ENCODE results near the gene MPRIP.
A peak's percentile ranks its signal among the peaks of the same experiment; 100 is the strongest.
"Not testable (repeated sequence)": the region's sequence is repeated elsewhere in the genome, so short reads cannot be mapped to it uniquely, and the experiment has no call there.

Gene MPRIP

DNA sequence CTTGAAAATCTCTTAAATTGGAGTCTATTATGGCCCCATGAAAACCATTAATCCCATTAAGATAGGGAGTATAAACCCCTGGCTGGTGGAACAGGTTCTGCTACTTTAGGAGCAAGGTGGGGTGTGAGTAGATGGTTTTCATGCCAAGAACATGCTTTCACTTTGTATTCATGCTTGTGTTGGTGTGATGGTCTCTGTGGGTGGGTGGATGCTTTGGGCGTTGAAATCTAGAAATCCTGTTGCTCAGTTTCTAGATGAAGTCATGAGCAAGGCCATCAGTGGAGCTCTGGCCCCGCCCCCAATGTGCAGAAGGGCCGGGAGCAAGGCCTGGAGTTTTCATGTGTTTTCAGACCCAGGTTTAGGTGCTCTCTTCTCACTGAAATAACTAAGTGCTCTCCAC is 143.8 kb downstream of the MPRIP start:
- Mint-ChIP-seq H3K9me3 (no peaks in the 10 kb centered on the region), H3K27me3 (ENCODE audit: low read depth) (no peaks in the 10 kb centered on the region), H3K36me3 (ENCODE audit: low read depth) (peaks cover 59% of the 10 kb centered on the region), H3K27ac (peak overlapping the region; percentile 90), H3K4me3 (peak overlapping the region; percentile 75), H3K4me1 (ENCODE audit: low read depth) (peaks cover 57% of the 10 kb centered on the region)
- peak; percentile 73 for DNase-seq (ENCODE audit: low spot score)

DNA sequence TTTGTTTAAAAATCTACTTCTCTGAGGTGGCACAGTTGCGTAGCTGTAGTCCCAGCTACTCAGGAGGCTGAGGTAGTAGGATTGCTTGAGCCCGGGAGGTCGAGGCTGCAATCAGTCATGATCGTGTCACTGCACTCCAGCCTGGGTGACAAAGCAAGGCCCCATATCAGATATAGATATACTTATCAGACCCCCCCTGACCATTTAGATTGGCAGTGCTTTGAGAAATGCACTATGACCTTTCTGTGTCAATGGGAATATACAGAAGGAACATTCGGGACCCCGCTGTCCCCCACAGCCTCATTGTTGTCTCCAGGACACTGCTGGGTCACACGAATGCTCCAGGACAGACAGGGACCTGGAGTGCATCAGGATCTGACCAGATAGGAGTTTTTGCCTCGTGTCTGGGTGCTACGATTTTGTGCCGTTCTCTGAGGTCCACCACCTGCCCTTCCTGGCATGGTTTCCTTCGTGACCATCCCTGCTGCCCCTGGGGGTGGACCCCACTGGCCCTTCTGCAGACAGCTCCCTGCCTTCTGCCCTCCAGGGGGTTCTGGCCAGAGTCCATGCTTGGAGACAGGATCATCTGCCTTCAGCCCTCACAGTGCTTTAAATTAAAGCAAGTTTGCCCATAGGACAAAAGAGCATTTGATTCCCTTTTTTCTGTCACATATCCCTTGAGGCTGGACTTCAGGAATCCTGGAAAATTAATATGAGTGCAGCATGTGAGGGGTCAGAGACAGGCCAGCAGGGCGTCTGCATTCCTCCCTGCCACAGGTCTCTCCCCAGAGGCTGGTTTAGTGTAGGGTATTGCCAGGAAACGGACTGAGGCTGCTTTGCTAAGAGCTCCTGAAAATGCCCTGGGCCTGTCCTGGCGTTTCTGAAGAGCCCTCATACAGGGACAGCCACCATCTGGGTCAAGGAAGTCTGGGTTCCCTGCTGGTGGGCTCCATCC is 144.6 kb downstream of the MPRIP start:
- peaks cover 54% of the 10 kb centered on the region for H3K36me3 Mint-ChIP-seq (ENCODE audit: low read depth)
- peaks cover 50% of the 10 kb centered on the region for H3K4me1 Mint-ChIP-seq (ENCODE audit: low read depth)

DNA sequence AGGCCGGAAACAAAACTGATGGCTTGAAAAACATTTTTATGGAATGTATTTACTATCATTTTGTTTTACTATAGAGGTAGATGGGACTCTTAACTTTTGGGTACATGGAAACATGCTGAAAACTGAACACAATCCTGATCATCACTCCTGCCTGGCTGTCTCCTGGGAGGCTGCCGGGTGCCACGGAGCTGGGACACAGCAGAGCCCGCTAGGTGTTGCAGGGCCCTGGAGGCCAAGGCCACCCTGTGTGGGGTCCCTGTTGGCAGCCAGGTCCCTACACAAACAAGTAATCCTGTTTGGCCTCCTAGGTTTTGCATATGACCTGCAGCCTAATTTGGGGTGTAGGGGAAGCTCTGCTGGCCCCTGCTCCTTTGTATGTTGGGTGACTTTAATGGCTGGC is 146.3 kb downstream of the MPRIP start:
- no peak for DNase-seq (ENCODE audit: low spot score)
- no peak overlapping the region for H3K27ac Mint-ChIP-seq
- H3K4me3 Mint-ChIP-seq, result no peak overlapping the region
- no peaks in the 10 kb centered on the region for H3K9me3 Mint-ChIP-seq
- H3K4me1 Mint-ChIP-seq (ENCODE audit: low read depth), result peaks cover 41% of the 10 kb centered on the region
- H3K36me3 Mint-ChIP-seq (ENCODE audit: low read depth), result peaks cover 48% of the 10 kb centered on the region
- H3K27me3 Mint-ChIP-seq (ENCODE audit: low read depth), result no peaks in the 10 kb centered on the region

More for the DNA sequence above, 144.6 kb downstream of the MPRIP start:
- Mint-ChIP-seq H3K9me3 (no peaks in the 10 kb centered on the region), H3K4me3 (peak overlapping the region; percentile 75), H3K27ac (peak overlapping the region; percentile 90), H3K27me3 (ENCODE audit: low read depth) (no peaks in the 10 kb centered on the region)
- no peak for DNase-seq (ENCODE audit: low spot score)

DNA sequence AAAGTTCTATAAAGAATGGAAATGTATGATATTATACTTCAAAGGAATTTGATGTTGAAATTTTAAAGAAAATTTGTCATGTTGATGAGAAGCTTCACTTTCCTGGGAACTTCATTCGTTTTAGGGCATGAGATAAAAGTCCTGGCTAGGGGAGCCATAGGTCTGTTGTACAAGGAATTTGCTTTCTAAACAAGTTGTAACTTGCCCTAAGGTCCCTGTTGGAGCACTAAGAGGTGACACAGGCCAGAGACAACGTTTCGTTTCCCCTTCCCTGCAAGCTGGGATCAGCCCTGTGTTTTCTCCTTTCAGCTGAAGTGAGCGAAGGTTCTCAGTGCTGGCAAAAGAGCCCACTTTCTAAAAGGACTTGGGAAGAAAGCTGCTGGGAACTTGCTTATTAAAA is 147.3 kb downstream of the MPRIP start:
- Mint-ChIP-seq H3K4me1 (ENCODE audit: low read depth) (peaks cover 31% of the 10 kb centered on the region), H3K27ac (no peak overlapping the region), H3K27me3 (ENCODE audit: low read depth) (no peaks in the 10 kb centered on the region), H3K4me3 (no peak overlapping the region), H3K9me3 (no peaks in the 10 kb centered on the region), H3K36me3 (ENCODE audit: low read depth) (peaks cover 38% of the 10 kb centered on the region)
- no peak for DNase-seq (ENCODE audit: low spot score)

DNA sequence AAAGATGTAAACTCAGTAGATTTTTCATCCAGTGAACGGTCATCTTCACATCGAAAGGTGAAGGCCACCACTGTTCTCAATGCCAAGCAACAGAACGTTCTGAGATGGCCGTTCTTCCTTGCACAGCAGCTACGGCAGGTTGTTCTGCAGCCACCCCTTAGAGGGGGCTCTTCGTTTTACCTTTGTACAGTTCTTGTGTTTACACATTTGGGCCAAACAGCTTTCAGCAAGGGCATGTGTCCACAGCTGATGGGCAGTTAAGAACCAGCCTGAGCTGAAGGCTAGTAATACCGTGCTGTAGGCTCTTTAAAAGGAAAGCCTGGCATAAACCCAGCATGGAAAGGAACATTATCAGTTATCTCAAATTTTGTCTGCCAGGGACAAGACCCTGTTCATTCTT is 147.9 kb downstream of the MPRIP start:
- H3K36me3 Mint-ChIP-seq (ENCODE audit: low read depth), result peaks cover 32% of the 10 kb centered on the region
- no peaks in the 10 kb centered on the region for H3K27me3 Mint-ChIP-seq (ENCODE audit: low read depth)
- no peaks in the 10 kb centered on the region for H3K9me3 Mint-ChIP-seq
- no peak for DNase-seq (ENCODE audit: low spot score)
- H3K4me1 Mint-ChIP-seq (ENCODE audit: low read depth), result peaks cover 25% of the 10 kb centered on the region
- no peak overlapping the region for H3K27ac Mint-ChIP-seq
- no peak overlapping the region for H3K4me3 Mint-ChIP-seq

DNA sequence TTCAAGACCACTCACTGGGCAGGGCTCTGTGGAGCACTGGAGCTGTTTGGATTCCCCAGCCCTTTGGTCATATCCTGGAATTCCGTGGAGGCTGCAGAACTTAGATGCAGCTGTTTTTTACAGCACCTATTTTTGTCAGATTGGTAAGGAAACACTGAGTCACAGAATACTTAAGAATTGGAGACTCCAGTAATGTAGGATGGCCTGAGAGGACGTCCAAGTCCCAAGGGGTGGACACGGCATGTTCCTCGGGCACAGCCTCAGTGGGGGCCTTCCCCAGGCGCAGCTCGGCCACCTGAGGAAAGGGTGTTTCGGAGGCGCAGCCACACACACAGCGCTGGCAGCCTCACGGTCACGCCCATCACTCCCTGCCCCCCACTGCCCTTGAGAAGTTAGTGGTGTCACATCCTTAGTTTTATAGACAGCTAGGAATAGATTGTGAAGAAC is 149.1 kb downstream of the MPRIP start:
- no peaks in the 10 kb centered on the region for H3K9me3 Mint-ChIP-seq
- H3K4me1 Mint-ChIP-seq (ENCODE audit: low read depth), result peaks cover 13% of the 10 kb centered on the region
- no peak for DNase-seq (ENCODE audit: low spot score)
- no peaks in the 10 kb centered on the region for H3K27me3 Mint-ChIP-seq (ENCODE audit: low read depth)
- peaks cover 20% of the 10 kb centered on the region for H3K36me3 Mint-ChIP-seq (ENCODE audit: low read depth)
- H3K4me3 Mint-ChIP-seq, result no peak overlapping the region
- H3K27ac Mint-ChIP-seq, result no peak overlapping the region

DNA sequence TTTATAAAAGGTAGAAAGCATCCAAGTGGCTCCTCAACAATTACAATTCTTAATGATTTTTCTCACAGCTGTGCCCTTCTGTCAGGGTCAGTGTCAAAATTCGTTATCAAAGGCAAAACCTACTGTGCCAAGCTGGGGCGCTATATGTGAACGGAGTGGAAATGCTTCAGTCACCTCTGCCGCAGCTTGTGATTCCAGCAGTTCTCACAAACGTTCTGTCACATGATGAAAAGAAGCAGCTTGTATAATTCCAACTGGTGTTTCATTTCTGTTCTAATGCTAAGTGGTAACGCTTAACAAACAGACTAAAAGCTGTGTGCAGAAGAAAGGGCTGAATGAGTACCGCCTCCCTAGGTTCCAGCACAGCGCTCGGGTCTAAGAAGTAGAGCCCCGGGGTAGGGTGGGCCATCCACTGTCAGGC is 149.7 kb downstream of the MPRIP start:
- Mint-ChIP-seq H3K9me3 (no peaks in the 10 kb centered on the region), H3K4me3 (no peak overlapping the region), H3K4me1 (ENCODE audit: low read depth) (peaks cover 8% of the 10 kb centered on the region), H3K27me3 (ENCODE audit: low read depth) (no peaks in the 10 kb centered on the region), H3K27ac (no peak overlapping the region), H3K36me3 (ENCODE audit: low read depth) (peaks cover 17% of the 10 kb centered on the region)
- no peak for DNase-seq (ENCODE audit: low spot score)

DNA sequence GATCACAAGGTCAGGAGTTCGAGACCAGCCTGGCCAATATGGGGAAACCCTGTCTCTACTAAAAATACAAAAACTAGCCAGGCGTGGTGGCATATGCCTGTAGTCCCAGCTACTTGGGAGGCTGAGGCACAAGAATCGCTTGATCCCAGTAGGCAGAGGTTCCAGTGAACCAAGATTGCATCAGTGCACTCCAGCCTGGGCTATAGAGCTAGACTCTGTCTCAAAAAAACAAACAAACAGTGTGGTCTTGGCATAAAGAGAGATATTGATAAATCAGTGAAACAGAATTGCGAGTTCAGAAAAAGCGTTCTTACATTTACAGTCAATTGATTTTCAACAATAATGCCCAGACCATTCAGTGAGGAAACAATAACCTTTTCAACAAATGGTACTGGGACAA is 153.2 kb downstream of the MPRIP start:
- not testable (repeated sequence) for H3K27ac Mint-ChIP-seq; H3K9me3 Mint-ChIP-seq; H3K4me1 Mint-ChIP-seq (ENCODE audit: low read depth); H3K27me3 Mint-ChIP-seq (ENCODE audit: low read depth); DNase-seq (ENCODE audit: low spot score); H3K4me3 Mint-ChIP-seq
- peaks cover 14% of the 10 kb centered on the region for H3K36me3 Mint-ChIP-seq (ENCODE audit: low read depth)

DNA sequence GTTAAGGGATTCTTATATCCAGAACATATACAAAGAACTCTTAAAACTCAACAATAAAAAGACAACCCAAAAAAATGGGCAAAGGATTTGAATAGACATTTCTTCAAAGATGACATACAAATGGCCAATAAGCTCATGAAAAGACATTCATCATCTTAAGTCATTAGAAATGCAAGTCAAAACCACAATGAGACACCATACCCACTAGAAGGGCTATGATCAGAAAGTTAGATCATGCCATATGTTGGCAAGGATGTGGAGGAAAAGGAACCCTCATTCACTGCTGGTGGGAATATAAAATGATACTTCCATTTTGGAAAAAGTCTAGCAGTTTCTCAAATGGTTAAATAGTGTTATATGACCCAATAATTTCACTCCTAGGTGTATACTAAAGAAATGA is 154.5 kb downstream of the MPRIP start:
- H3K4me1 Mint-ChIP-seq (ENCODE audit: low read depth), result peaks cover 4% of the 10 kb centered on the region
- H3K27me3 Mint-ChIP-seq (ENCODE audit: low read depth), result no peaks in the 10 kb centered on the region
- no peaks in the 10 kb centered on the region for H3K9me3 Mint-ChIP-seq
- no peak overlapping the region for H3K27ac Mint-ChIP-seq
- no peak overlapping the region for H3K4me3 Mint-ChIP-seq
- H3K36me3 Mint-ChIP-seq (ENCODE audit: low read depth), result peaks cover 8% of the 10 kb centered on the region
- DNase-seq (ENCODE audit: low spot score), result no peak

DNA sequence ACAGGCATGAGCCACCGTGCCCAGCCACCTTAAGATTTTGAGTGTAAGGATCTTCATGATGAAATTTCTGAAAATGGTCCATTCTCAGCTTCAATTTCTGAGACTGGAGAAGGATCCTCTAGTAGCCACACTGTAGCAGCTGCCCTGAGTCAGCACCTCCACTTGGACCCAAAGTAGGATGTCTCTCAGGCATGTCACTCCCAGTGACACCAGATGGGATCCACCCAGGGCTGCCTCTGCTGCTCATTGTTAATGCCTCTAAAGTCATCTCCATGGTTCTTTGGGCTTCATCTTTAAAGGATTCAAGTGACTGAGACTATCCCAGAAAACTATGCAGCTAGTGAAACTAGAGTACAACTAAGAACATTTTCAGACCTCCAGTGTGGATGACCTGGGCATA is 156.0 kb downstream of the MPRIP start:
- peaks cover 4% of the 10 kb centered on the region for H3K4me1 Mint-ChIP-seq (ENCODE audit: low read depth)
- no peaks in the 10 kb centered on the region for H3K27me3 Mint-ChIP-seq (ENCODE audit: low read depth)
- H3K4me3 Mint-ChIP-seq, result no peak overlapping the region
- no peak overlapping the region for H3K27ac Mint-ChIP-seq
- DNase-seq (ENCODE audit: low spot score), result no peak
- H3K36me3 Mint-ChIP-seq (ENCODE audit: low read depth), result peaks cover 12% of the 10 kb centered on the region
- H3K9me3 Mint-ChIP-seq, result no peaks in the 10 kb centered on the region

DNA sequence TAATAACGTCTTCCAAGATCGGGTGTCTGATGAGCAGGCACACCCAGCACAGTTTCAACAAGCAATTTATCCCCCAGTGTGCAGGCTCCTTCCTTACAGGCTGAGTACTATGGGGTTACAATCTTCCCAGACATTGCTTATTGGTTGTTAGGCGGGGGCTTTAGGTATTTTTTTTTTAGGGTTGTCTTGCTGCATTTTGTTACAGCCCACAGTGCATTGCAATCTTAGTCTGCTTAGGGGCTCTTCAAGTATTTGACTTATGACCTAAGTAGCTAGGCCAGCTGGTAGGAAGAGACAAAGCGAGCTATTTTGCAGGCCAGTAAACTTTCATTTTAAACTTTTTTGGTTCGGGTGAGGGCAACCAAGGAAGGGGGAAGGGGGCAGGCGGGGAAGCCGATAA is 158.1 kb downstream of the MPRIP start:
- Mint-ChIP-seq H3K36me3 (ENCODE audit: low read depth) (peaks cover 17% of the 10 kb centered on the region), H3K4me1 (ENCODE audit: low read depth) (peaks cover 14% of the 10 kb centered on the region), H3K27me3 (ENCODE audit: low read depth) (no peaks in the 10 kb centered on the region), H3K9me3 (no peaks in the 10 kb centered on the region), H3K27ac (no peak overlapping the region), H3K4me3 (no peak overlapping the region)
- no peak for DNase-seq (ENCODE audit: low spot score)

DNA sequence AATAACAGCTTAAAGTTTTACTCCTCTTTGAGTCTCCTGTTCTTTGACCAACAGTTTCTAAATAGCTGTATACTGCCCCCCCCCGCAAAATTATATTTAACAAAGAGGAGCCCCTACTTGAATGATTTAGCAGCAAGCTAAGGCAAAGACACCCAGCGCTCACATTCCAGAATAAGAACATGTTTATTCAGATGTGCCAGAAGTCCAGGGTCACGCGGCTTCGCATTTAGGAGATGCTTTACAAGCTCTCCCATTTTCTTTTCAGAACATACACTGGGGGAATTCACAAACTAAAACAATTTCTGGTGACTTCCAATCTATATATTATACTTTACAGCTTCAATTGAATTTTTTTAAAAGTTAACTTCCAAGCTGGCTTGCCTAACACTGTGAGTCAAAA is 158.6 kb downstream of the MPRIP start:
- Mint-ChIP-seq H3K36me3 (ENCODE audit: low read depth) (peaks cover 17% of the 10 kb centered on the region), H3K27ac (no peak overlapping the region), H3K4me3 (no peak overlapping the region)

DNA sequence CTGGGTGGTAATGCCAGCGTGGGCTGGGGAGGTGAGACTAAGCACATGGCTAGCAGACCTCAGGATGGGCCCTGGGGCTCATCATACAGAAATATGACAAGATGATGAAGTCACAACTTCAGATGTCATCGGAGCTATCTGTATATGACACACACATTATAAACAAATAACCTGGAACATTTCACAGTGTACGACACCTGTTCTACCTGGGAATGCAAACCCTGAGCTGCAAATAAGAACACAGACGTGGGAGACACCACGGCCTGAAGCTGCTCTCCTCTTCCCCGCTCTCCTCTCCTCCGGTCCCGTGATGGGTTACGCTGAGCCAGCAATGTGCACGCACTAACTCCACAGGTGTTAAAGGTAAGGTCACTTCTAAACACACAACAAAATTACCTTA is 159.0 kb downstream of the MPRIP start:
- H3K27ac Mint-ChIP-seq, result no peak overlapping the region
- H3K36me3 Mint-ChIP-seq (ENCODE audit: low read depth), result peaks cover 17% of the 10 kb centered on the region
- no peaks in the 10 kb centered on the region for H3K9me3 Mint-ChIP-seq
- H3K27me3 Mint-ChIP-seq (ENCODE audit: low read depth), result no peaks in the 10 kb centered on the region
- H3K4me1 Mint-ChIP-seq (ENCODE audit: low read depth), result peaks cover 16% of the 10 kb centered on the region
- no peak for DNase-seq (ENCODE audit: low spot score)
- no peak overlapping the region for H3K4me3 Mint-ChIP-seq

More for the DNA sequence above, 158.6 kb downstream of the MPRIP start:
- Mint-ChIP-seq H3K4me1 (ENCODE audit: low read depth) (peaks cover 16% of the 10 kb centered on the region), H3K9me3 (no peaks in the 10 kb centered on the region), H3K27me3 (ENCODE audit: low read depth) (no peaks in the 10 kb centered on the region)
- no peak for DNase-seq (ENCODE audit: low spot score)

DNA sequence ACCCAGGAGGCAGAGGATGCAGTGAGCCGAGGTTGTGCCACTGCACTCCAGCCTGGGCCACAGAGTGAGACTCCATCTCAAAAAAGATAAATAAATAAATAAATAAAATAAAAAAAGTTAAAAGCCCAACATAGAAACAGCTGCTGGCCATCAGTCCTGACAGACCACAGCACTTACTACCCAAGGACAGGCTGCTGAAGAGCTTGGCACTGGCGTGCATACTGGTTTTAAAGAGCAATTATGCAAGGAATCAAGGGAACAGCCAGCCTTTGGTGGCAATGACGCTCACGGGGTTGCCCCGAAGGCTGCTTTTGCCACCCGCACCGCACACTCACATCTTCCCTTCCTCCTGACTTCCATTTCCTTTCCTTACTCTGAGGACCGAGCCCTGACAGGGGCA is 159.7 kb downstream of the MPRIP start:
- no peak overlapping the region for H3K4me3 Mint-ChIP-seq
- peaks cover 17% of the 10 kb centered on the region for H3K36me3 Mint-ChIP-seq (ENCODE audit: low read depth)
- no peaks in the 10 kb centered on the region for H3K9me3 Mint-ChIP-seq
- DNase-seq (ENCODE audit: low spot score), result no peak
- peak overlapping the region; percentile 32 for H3K27ac Mint-ChIP-seq
- no peaks in the 10 kb centered on the region for H3K27me3 Mint-ChIP-seq (ENCODE audit: low read depth)
- peaks cover 16% of the 10 kb centered on the region for H3K4me1 Mint-ChIP-seq (ENCODE audit: low read depth)

Data from T-helper 2 cell treated with Interferon-gamma antibody and Interleukin-4, amounts not matched to agents 5 μg/mL and 100 μg/mL, for 36 hours (primary cell).